Right renal pelvis (tissue), 4 donors: ENCODE data around the gene EPHB1. TPM values are rescaled to one million over a fixed set of nuclear protein-coding genes. Genes with fewer than 3 reads are reported as not detected.
"Not testable (repeated sequence)": the region's sequence is repeated elsewhere in the genome, so short reads cannot be mapped to it uniquely, and the experiment has no call there.

Source experiments
- DNase-seq, 4 donors: peaks; one replicate each; pipeline ENCODE4 v3.0.0-alpha.2; 2013; ENCODE audit warnings: low read depth in 4 of 4, low spot score in 3 of 4, missing footprints in 1 of 4
- polyA plus RNA-seq, 4 donors: library from polyadenylated mRNA; unstranded; fragments of 120-200 nt; gene quantifications; one replicate each; pipeline ENCODE4 v1.2.1, GENCODE V29; 2013; ENCODE audit not compliant: insufficient read length in 4 of 4

Gene EPHB1
- polyA plus RNA-seq, 4 donors = 4.8 to 7.2 (median 5.3) TPM

GRCh38 chr3:135097276-135097946, 302.4 kb downstream of the EPHB1 start:
- no peak for DNase-seq

- no peak for DNase-seq
These were observed 304.8 kb downstream of the EPHB1 start for GRCh38 chr3:135099734-135100355.

- DNase-seq = no peak
These were observed 305.3 kb downstream of the EPHB1 start for GRCh38 chr3:135100366-135100765.

GRCh38 chr3:135103917-135104316, 308.9 kb downstream of the EPHB1 start:
- no peak for DNase-seq

GRCh38 chr3:135106445-135106844, 311.4 kb downstream of the EPHB1 start:
- DNase-seq = peak; percentile 44 to 60 (median 52)

GRCh38 chr3:135107043-135107442, 312.0 kb downstream of the EPHB1 start:
- DNase-seq = no peak

GRCh38 chr3:135109681-135110080, 314.6 kb downstream of the EPHB1 start:
- DNase-seq = no peak

- DNase-seq = not testable (repeated sequence)
These were observed 319.5 kb downstream of the EPHB1 start for GRCh38 chr3:135114551-135114950.

- DNase-seq = no peak
These were observed 322.9 kb downstream of the EPHB1 start for GRCh38 chr3:135117977-135118376.

- DNase-seq = no peak
These were observed 323.7 kb downstream of the EPHB1 start for GRCh38 chr3:135118792-135119191.

- DNase-seq = peak; percentile 47 to 58 (median 56)
These were observed 330.2 kb downstream of the EPHB1 start for GRCh38 chr3:135125171-135125801.

- no peak for DNase-seq
These were observed 332.9 kb downstream of the EPHB1 start for GRCh38 chr3:135127946-135128470.

- no peak for DNase-seq
These were observed 333.8 kb downstream of the EPHB1 start for GRCh38 chr3:135128818-135129217.

GRCh38 chr3:135131290-135131689, 336.2 kb downstream of the EPHB1 start:
- DNase-seq = no peak

- DNase-seq = no peak
These were observed 339.0 kb downstream of the EPHB1 start for GRCh38 chr3:135133905-135134683.

GRCh38 chr3:135134684-135135075, 339.6 kb downstream of the EPHB1 start:
- DNase-seq = no peak

- DNase-seq = no peak
These were observed 340.4 kb downstream of the EPHB1 start for GRCh38 chr3:135135445-135135844.

GRCh38 chr3:135136361-135137100, 341.5 kb downstream of the EPHB1 start:
- no peak for DNase-seq

GRCh38 chr3:135137296-135137695, 342.2 kb downstream of the EPHB1 start:
- DNase-seq = no peak

- DNase-seq = no peak
These were observed 343.7 kb downstream of the EPHB1 start for GRCh38 chr3:135138776-135139175.
